Measurements from ENCODE around the gene FILIP1.

FILIP1 gene

DNA sequence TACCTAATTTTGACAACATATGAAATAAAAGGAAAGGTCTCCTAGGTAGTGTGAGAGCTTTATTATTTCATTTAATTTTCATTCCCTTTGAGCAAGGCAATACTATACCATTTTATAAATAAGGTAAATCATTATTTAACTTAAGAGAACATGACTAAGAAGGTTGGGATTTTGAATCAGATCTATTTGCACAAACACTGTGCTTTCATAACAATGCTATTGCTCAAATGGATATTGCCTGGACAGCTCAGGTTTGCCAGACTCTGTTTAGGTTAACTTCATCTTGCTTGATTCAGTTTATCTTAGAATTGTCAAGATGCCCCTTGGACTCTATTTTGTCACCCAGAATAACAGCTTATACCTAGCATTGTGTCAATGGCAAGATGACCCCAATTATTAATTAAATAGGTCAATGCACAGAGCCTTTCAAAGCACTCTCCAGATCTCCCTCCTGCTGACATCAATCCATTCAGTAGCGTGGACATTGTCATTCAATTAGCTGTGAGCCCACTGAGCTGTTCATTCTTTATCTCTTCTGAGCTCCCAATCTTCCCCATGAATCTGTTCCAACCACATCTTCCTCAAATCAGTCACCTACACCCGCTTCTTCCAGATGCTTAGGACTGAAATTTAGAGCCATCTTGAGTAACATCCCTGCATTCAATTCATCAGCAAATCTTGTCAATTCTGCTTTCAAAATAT lies 166.9 kb downstream of the FILIP1 start:
- no peak overlapping the region for H3K4me3 ChIP-seq (replicated peaks in 1 of 2; ENCODE audit: low read depth in 2 of 2, low read length in 2 of 2)
- TF ChIP-seq CTCF (IDR thresholded peaks at IDR 0.05; ENCODE audit: low read depth, low read length), result no peak

DNA sequence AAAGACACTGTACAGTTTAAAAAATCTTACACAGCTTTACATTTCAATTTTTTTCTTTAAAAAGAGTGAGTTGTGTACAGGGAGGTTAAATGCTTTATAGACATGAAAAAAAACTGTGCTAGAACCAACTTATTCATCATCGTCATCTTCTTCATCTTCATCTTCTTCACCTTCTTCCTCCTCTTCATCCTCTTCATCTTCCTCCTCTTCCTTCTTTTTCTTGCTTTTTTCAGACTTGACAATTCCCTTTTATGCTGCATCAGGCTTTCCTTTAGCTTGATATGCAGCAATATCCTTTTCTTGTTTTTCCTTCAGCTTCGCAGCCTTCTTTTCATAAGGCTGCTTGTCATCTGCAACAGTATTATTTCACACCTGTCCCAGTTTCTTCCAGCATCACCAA lies 174.7 kb downstream of the FILIP1 start:
- no peak for TF ChIP-seq CTCF (IDR thresholded peaks at IDR 0.05; ENCODE audit: low read depth, low read length)
- no peak for DNase-seq (ENCODE audit: low read depth in 2 of 2)
- no peak overlapping the region for H3K4me3 ChIP-seq (replicated peaks in 1 of 2; ENCODE audit: low read depth in 2 of 2, low read length in 2 of 2)

More for the DNA sequence above, 166.9 kb downstream of the FILIP1 start:
- DNase-seq (ENCODE audit: low read depth in 2 of 2), result peak in 1 of 2 donors; percentile 69

DNA sequence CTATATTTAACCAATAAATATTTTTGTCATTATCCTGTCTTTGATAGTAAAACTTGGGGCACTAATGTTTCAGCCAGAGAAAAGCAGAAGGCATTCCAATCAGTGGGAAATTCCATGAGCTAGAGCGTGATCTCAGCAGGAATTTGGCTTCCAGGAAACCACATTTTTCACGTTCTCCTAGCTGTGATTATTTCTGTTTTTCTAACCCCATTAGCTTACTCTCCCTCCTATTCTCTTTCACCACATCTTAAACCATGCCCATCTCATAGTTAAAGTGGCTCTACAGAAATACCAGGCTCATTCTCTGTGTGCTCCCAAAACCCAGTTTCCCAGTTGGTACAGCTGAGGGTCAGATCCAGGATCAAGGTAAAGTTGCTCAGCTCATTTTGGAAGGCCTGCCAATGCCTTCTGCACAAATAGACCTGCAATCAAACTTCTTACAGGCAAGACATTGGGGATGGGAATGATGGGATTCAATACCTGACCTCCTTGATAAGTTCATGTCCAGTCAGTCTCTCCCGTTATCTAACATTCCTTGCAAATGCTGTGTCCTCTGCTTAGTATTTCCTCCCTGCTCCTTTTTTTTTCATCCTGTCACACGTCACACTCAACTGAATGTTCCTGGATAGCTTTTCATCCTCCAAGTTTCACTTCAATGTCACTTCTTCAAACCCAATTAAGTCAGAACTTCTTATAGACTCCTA lies 175.9 kb downstream of the FILIP1 start:
- peak; percentile 60 to 81 for DNase-seq (ENCODE audit: low read depth in 2 of 2)
- H3K4me3 ChIP-seq (replicated peaks in 1 of 2; ENCODE audit: low read depth in 2 of 2, low read length in 2 of 2), result no peak overlapping the region
- no peak for TF ChIP-seq CTCF (IDR thresholded peaks at IDR 0.05; ENCODE audit: low read depth, low read length)

DNA sequence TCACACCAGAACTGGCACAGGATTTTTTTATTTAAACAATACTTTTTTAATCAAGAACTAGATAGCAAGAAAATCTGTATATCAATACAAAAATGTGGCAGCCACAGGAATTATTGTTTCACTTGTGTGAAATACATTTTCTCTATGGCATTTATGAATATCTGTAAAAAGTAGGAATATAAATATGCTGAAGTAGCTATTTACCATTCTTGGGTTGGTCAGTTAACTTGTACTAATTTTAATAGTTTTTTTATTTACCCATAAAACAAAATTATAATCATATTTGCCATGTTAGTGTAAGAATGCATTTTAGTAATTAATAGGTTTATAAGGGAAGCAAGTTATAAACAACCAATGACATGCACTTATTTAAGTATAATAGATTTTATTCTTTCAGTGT lies 177.6 kb downstream of the FILIP1 start:
- no peak overlapping the region for H3K4me3 ChIP-seq (replicated peaks in 1 of 2; ENCODE audit: low read depth in 2 of 2, low read length in 2 of 2)
- TF ChIP-seq CTCF (IDR thresholded peaks at IDR 0.05; ENCODE audit: low read depth, low read length), result no peak
- DNase-seq (ENCODE audit: low read depth in 2 of 2), result no peak

GRCh38 chr6:75308250-75308988 lies 185.2 kb downstream of the FILIP1 start:
- no peak overlapping the region for H3K4me3 ChIP-seq (replicated peaks in 1 of 2; ENCODE audit: low read depth in 2 of 2, low read length in 2 of 2)
- TF ChIP-seq CTCF (IDR thresholded peaks at IDR 0.05; ENCODE audit: low read depth, low read length), result no peak
- DNase-seq (ENCODE audit: low read depth in 2 of 2), result no peak

DNA sequence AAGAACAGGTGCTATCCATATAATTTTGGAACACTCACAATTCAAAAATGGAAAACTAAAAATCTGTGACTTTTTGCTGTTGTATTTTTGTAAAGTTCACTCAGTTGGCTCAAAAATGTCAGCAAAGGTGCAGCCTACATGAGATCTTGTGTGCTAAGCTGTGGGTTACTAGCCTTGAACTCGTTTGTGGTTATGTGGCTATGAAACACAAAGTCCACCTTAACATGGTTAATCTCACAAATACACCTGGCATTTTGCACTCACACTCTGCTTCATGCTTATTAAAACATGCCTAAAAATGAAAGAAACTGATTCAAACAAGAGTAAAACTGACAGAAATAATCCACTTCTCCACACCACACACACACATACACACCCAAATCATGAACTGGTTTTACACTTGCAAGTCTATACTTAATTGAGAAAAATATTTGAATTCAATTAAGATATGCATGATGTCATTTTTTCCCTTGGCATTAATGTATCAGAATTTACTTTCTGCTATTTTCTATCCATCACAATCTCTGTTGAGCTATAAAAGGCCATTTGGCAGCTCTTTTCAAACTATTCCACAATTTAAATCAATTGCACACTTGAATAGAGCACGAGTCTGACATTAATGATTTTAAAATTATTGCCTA lies 186.1 kb downstream of the FILIP1 start:
- no peak for DNase-seq (ENCODE audit: low read depth in 2 of 2)
- no peak for TF ChIP-seq CTCF (IDR thresholded peaks at IDR 0.05; ENCODE audit: low read depth, low read length)

More for the DNA sequence above, 186.1 kb downstream of the FILIP1 start:
- no peak overlapping the region for H3K4me3 ChIP-seq (replicated peaks in 1 of 2; ENCODE audit: low read depth in 2 of 2, low read length in 2 of 2)

Data from cardiac fibroblast (primary cell).